DMS53 (cell line): ENCODE data around the gene CEP85.
A peak's percentile ranks its signal among the peaks of the same experiment; 100 is the strongest.
"Not testable (repeated sequence)": the region's sequence is repeated elsewhere in the genome, so short reads cannot be mapped to it uniquely, and the experiment has no call there.

Experiments
- DNase-seq: peaks from one replicate; lab custom pipeline; 2025; lab: John Stamatoyannopoulos, UW

The CEP85 gene

DNA sequence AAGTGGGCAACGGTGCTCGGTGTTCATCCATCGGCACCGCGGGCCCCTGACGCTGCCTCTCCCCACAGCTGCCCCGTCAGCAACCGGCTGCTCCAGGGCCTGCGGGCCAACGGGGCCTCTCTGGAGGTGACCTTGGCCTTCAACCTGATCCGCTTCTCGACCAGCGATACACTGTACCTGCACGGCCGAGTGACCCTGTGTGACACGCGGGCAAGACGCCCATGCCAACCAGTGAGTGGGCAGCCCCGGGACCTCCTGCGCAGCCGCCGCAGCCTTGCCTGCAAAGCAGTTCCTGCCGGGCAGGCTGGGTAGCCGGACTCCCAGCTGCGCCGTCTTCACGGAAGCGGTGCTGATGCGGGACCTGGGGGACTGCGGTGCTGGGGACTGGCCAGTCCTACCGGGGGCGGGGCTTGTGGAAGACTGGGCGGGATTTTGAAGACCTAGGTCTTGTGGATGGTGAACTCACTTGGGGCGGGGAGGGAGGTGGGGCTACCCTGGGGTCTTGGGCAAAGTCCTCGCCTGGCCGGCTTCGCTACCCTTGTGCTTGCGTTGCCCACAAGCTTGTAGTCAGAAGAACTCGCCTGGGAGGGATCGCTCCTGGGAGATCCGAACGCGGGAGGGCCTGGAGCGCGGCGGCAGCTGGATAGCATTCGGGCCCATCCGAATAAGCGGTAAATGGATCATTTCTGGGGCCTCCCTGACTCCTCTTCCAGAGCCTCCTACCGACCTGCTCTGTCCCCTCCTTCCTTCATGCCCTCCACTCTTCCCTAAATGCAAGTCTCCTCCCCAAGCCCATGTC is 8.8 kb upstream of the CEP85 start:
- DNase-seq = peak; percentile 93

GRCh38 chr1:26230682-26231081 is 3.3 kb upstream of the CEP85 start:
- not testable (repeated sequence) for DNase-seq

DNA sequence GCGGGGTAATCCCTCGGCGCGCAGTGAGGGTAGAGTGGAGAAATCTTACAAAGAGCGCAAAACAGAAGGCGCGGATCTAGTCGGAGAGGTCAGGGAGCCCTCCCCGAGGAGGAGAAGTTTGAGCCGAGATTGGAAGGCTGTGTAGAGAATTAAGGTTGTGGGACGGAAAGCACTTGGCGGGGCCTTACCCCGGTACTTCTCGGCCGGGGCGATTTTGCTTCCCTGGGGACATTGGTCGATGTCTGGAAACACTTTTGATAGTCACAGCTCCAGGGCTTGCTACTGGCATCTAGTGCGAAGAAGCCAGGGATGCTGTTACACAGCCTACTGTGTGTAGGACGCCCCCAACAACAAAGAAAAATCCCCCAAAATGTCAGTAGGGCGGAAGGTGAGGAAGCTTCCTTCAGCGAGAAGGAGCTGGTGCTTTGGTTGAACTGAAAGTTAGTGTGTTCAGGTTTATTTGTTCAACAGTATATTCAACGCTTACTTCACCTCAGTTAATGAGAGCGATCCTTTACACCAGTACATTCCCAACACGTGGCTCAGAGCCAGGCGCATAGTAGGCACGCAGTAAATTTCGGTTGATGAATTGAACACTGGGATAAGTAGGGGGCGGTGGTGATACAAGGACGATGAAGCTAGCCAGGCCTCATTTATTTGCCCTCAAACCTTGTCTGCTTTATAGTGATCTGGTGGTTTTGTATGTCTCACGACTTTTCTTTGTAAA is 807 bp downstream of the CEP85 start:
- DNase-seq = peak; percentile 52

DNA sequence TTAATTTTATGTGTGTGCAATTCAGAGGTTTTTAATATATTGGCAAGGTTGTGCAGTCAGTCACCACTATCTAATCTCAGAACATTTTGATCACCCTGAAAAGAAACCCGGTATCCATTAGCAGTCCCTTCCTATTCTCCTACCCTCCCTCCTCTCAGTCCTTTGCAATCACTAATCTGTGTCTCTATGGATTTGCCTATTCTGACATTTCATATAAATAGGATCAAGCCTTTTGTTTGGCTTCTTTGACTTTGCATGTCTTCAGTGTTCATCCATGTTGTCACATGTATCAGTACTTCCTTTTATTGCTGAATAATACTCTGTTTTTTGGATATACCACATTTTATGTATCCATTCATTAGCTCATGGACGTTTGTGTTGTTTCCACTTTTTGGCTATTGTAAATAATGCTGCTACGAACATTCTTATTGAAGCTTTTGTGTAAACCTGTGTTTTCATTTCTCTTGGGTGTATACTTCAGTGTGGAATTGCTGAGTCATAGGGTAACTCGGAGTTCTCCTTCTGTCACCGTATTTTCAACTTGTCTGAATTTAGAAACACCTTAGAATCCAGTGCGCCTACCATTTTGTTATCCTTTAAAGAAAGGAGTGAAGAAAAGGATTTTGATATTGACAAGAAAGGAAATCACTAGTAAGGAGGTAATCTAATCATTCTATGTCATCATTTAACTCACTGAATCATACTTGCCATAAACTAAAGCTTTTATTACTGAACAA is 3.4 kb downstream of the CEP85 start:
- DNase-seq = peak; percentile 57

DNA sequence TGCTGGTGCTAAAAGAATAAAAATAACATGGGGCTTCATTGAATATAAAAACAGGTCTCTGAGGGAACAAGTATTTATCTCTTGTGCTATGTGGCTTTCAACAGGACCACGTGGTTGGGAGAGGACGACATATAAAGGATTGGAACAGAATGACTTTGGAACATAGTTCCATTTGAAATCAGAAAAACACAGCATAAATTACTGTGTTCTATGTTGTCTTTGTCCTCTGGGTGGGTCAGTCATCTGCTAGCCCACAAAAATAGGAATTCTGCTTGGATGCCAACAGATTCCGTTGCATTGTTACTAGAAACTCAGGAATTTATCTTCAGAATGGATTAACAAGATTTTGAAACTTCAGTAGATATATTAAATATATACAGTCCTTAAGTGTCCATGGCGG is 5.9 kb downstream of the CEP85 start:
- no peak for DNase-seq

DNA sequence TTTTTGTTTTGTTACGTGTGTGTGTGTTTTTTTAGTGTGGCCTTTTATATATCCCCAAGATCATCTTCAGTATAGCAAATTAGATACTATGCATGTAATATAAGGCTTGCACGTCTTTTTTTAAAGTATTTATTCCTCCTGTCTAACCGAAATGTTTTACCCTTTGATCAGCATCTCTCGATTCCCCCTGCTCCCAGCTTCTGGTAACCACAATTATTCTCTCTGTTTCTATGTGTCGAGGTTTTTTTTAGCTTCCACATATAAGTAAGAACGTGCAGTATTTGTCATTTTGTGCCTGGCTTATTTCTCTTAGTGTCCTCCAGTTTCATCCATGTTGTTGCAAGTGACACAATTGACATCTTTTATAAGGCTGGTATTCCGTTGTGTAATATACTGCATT is 18.7 kb downstream of the CEP85 start:
- no peak for DNase-seq

GRCh38 chr1:26254404-26254803 is 20.4 kb downstream of the CEP85 start:
- no peak for DNase-seq

- DNase-seq = no peak
Measured at GRCh38 chr1:26257222-26257621, 23.2 kb downstream of the CEP85 start.

GRCh38 chr1:26259005-26259404 is 25.0 kb downstream of the CEP85 start:
- no peak for DNase-seq

- no peak for DNase-seq
Measured at GRCh38 chr1:26259578-26259977, 25.6 kb downstream of the CEP85 start.

DNA sequence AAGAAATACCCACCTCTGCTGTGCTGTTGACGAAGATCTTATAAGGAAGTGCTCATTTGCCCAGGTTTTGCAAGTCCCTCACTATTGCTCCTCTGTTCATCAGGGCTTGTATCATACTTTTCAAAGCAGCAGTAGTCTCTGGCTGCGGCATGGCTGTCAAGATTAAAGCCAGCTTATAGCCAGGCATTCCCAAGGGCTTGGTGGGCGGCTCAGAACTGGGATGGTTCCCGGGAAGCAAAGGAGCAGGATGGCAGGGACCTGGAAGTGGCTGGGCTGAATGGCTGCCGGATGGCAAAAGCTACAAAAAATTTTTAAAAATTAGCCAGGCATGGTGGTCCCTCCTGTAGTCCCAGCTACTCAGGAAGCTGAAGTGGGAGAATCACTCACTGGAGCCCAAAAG is 29.2 kb downstream of the CEP85 start:
- no peak for DNase-seq

GRCh38 chr1:26265405-26265804 is 31.4 kb downstream of the CEP85 start:
- no peak for DNase-seq

- no peak for DNase-seq
Measured at GRCh38 chr1:26268290-26269197, 34.5 kb downstream of the CEP85 start.

DNA sequence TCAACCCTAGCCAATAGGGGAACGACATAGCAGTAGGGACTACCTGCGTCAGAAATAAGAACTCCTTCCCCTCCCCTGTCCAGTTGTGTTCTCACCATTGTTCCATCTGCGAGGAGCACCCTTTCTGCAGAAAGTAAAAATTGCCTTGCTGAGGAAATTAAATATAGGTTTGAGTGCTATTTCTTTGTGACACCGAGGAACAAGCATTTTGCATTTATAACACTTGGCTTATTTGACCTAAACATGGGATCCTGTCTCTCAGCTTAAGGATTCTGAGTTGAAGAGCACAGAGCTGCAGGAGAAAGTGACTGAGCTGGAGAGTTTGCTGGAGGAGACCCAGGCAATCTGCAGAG is 35.2 kb downstream of the CEP85 start:
- no peak for DNase-seq

- DNase-seq = no peak
Measured at GRCh38 chr1:26274801-26275425, 40.9 kb downstream of the CEP85 start.

- peak; percentile 85 for DNase-seq
Measured at GRCh38 chr1:26275580-26276431, 41.8 kb downstream of the CEP85 start.

DNA sequence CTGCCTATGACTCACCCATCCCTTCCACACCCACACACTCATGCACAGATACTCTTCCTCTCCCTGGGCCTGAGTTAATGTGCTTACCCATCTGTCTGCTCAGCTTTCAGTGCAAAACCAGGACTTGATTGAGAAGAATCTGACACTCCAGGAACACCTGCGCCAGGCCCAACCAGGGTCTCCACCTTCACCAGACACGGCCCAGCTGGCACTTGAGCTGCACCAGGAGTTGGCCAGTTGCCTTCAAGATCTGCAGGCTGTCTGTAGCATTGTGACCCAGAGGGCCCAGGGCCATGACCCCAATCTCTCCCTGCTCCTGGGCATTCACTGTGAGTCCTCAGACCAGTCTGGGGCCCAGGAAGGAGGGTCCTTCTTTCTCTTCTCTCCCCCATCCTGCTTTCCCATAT is 42.4 kb downstream of the CEP85 start:
- DNase-seq = no peak

- DNase-seq = peak; percentile 39
Measured at GRCh38 chr1:26277261-26277661, 43.3 kb downstream of the CEP85 start.

DNA sequence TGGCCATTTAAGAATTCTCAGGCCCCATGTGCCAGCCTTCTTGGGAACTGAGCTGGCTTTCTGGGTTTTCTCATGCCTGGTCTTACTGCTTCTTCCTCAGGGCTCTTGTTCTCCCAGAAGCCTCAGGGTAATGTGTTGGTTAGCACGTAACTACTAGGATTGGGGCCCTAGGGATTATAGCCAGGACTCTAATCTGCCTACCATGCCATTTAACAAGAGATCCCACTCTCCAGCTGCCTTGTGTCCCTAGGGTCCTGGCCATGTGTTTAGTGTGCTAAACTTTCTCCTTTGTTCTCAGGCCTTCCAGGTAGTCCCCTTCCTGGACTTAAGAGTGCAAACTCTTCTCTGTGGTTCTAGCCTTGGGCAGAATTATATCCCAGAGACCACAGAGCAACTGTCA is 43.7 kb downstream of the CEP85 start:
- no peak for DNase-seq

DNA sequence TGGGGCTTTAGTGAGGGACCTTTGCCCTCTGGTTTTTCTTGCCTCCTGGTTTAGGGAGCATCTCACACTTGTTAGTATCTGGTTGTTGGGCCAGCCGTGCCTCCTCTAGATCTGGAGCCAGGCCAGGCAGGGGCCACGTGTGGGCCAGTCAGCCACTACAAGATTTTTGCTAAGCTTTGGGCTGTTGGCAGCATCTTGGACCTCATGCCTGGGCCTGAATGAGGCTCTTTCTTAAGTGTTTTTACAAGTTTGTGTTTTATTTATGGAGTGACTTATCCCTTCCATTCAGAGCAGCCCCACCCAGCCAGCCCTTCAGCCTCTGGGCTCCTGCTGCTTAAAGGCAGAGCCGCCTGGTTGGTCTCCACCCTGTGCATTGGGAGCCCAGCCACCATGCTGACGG is 44.3 kb downstream of the CEP85 start:
- no peak for DNase-seq
